Fibroblast of the aortic adventitia (primary cell): ENCODE measurements around the gene EPYC. TPM values are rescaled to one million over a fixed set of nuclear protein-coding genes. Genes with fewer than 3 reads are reported as not detected.
A peak's percentile ranks its signal among the peaks of the same experiment; 100 is the strongest.

Experiments used
- DNase-seq: peaks from one replicate; pipeline ENCODE4 v3.0.0-alpha.2; 2010; ENCODE audit warnings: low read depth
- H3K4me3 ChIP-seq: 2 replicates; pipeline ENCODE4 v1.5.1; 2011; ENCODE audit warnings: low read depth, mild to moderate bottlenecking, control low read depth, low read length, moderate library complexity
- total RNA-seq: library from RNA; depleted of rRNA; stranded (reverse); fragments of >200 nt; gene quantifications from 2 replicates; pipeline ENCODE4 v1.2.3, GENCODE V29; 2012; ENCODE audit warnings: low replicate concordance
- TF ChIP-seq, protein P1 (sequence below): IDR thresholded peaks from 2 replicates; pipeline ENCODE4 v1.5.1; 2011; ENCODE audit warnings: mild to moderate bottlenecking, low read length, control low read depth, inconsistent platforms; ENCODE audit not compliant: insufficient read depth

Gene EPYC, protein sequence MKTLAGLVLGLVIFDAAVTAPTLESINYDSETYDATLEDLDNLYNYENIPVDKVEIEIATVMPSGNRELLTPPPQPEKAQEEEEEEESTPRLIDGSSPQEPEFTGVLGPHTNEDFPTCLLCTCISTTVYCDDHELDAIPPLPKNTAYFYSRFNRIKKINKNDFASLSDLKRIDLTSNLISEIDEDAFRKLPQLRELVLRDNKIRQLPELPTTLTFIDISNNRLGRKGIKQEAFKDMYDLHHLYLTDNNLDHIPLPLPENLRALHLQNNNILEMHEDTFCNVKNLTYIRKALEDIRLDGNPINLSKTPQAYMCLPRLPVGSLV
- total RNA-seq = not detected in 2 replicates

DNA sequence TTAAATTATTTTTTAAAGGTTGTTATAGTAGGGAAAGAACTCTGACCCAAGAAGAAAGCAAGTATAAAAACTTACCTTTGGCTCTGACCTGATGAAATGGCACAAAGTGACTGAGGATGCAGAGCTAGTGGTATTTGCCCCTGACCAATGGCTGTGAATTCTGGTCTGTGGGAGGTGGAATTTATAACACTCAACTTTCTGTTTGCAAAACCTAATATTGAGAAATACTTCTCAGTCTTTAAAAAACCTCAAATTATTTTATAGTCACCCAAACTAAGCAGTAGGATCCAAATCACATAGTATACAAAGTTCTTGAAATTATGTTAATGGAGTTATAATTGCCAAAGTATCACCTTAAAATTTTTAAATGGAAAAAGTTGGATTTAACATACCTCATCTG lies at the start of gene EPYC:
TSS of gene EPYC (minus strand) at position 101 of the 400 bp plus-strand sequence. CDS start 2,407 bp downstream, outside the sequence.
- H3K4me3 ChIP-seq = no peak within 1 kb of the TSS
- TF ChIP-seq, protein P1, sequence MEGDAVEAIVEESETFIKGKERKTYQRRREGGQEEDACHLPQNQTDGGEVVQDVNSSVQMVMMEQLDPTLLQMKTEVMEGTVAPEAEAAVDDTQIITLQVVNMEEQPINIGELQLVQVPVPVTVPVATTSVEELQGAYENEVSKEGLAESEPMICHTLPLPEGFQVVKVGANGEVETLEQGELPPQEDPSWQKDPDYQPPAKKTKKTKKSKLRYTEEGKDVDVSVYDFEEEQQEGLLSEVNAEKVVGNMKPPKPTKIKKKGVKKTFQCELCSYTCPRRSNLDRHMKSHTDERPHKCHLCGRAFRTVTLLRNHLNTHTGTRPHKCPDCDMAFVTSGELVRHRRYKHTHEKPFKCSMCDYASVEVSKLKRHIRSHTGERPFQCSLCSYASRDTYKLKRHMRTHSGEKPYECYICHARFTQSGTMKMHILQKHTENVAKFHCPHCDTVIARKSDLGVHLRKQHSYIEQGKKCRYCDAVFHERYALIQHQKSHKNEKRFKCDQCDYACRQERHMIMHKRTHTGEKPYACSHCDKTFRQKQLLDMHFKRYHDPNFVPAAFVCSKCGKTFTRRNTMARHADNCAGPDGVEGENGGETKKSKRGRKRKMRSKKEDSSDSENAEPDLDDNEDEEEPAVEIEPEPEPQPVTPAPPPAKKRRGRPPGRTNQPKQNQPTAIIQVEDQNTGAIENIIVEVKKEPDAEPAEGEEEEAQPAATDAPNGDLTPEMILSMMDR = no peak
- DNase-seq = no peak

DNA sequence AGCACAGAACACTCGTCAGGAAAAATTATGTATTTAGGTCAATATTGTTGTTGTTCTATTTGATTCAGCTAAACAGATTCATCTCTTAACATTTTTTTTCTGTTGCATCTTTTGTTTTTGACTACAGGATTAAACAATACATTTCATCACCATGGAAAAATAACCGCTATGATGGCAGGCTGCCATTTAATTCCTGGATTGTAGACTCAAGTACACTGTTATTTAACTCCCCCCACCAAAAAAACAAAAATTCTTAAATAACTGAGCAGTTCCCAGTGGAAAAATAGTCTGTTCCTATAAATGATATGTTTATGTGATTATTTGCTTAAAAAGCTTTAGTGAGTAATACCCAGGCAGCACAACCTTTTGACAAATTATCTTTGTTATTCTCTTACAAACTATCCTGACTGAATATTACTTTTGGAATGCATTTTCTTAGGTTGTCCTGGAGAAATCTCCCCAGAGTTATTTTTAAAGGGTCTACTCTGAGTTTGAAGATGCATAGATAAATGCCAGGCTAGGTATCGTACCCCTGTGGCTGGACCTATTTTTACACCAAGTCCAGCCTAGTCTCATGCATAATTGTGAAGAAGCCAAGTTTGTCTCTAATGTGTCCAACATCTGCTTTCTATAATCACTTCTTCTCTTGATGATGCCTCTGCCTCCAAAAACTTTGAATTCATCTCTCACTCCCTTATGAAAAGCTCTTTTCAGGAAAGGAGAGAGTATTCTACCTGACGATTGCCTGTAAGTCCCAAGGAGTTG lies 49.4 kb upstream of the EPYC start:
- peak; percentile 87 for DNase-seq
- TF ChIP-seq, protein P1 = no peak
- no peak overlapping the region for H3K4me3 ChIP-seq

DNA sequence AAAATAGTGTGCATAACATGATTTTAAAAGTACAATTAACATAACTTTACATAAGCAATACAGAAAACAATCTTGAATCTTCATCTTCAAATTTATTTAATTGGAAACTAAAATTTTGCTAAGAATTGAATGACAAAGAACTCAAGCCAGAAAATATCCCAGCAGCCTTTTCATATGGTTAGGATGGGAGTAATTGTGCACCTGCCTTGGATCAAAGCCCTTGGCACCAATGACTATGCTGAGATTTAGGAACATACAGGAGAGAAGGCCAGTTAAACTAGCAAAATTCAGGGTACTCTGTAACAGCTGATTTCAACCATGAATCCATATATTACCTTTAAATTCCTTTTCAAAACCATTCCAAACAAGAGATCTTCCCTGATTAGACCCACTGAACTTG lies 47.3 kb upstream of the EPYC start:
- DNase-seq = no peak
- TF ChIP-seq, protein P1 = no peak
- no peak overlapping the region for H3K4me3 ChIP-seq

DNA sequence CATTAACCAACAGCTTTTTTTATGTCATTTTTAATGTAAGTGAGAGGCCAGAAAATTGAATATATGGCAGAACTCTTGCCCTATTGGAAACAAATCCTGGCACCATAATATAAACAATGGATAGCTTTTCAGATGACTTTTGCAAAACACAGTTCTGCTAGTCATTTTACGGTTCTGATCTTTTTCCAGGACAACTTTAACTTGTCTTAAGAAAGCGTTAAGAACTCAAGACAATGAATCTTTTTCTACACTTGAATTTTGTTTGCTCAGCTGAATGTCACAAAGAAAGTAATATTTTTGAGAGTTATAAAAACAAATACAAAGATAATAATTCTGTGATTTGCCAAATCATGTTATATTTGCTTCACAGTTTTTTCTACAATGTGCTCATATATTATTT lies 39.8 kb upstream of the EPYC start:
- no peak for DNase-seq
- no peak overlapping the region for H3K4me3 ChIP-seq
- TF ChIP-seq, protein P1 = no peak

DNA sequence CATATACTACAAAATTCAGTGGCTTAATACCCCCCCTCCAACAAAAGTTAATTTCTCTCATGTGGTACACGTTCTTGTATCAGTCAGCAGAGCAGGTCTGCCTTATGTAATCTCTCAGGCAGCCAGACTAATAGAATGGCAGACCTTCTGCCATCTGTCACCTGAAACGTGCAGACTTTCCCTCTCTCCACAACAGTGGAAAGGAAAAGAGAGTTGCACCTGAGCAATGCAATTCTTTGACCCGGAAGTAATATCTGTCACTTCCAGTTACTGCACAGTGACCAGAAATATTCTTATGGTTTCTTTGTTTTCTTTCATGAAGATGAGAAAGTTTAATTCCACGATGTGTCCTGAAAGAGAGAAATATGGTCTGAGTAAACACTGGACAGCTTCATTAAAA lies 38.6 kb upstream of the EPYC start:
- no peak for DNase-seq
- TF ChIP-seq, protein P1 = no peak

DNA sequence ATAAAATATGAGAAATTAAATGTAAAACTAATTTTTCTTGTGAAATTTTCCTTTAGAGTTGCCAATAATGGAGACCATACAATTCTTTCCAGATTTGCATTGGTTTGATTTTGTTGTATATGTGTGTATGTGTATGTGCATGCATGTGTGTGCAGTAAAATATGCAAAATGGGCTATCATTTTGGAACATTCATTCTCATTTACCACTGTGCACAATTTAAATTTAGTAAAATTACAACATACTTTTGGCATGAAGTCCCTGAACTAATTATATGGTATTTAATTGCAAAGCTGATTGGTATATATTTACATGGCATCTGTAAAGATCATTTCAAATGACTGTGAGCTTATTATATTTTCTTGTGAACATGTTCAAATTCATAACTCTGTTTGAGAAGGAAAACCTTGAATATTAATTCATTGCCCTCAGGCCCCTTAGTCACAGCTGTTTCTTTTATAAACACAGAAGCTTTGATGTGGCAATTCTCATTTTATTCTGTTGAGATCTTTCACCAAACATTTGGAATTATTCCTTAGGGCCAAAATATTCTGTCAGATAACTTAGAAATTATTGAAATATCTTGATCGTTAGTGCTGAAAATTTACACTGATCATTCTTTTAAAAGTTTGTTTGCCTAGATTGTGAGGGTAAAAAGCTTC lies 35.5 kb upstream of the EPYC start:
- TF ChIP-seq, protein P1 = no peak
- H3K4me3 ChIP-seq = no peak overlapping the region
- peak; percentile 32 for DNase-seq

More for the DNA sequence above, 38.6 kb upstream of the EPYC start:
- no peak overlapping the region for H3K4me3 ChIP-seq
